Measurements from ENCODE around the gene NOC2L. TPM values are rescaled to one million over a fixed set of nuclear protein-coding genes. Genes with fewer than 3 reads are reported as not detected.

The NOC2L gene
- total RNA-seq, 1 donor from 2014 or later, result 73.9 TPM

GRCh38 chr1:943545-944340 lies 15.3 kb downstream of the NOC2L start:
- H3K4me3 ChIP-seq (ENCODE audit: low read depth, low read length), result no peak overlapping the region
- DNase-seq (ENCODE audit: low read depth), result no peak
- no peak for TF ChIP-seq CTCF (conservative IDR thresholded peaks at IDR 0.05; ENCODE audit: low read depth, low read length)

GRCh38 chr1:942864-943533 lies 16.1 kb downstream of the NOC2L start:
- no peak overlapping the region for H3K4me3 ChIP-seq (ENCODE audit: low read depth, low read length)
- DNase-seq (ENCODE audit: low read depth), result no peak
- no peak for TF ChIP-seq CTCF (conservative IDR thresholded peaks at IDR 0.05; ENCODE audit: low read depth, low read length)

GRCh38 chr1:942411-942821 lies 16.6 kb downstream of the NOC2L start:
- peak overlapping the region; percentile 40 for H3K4me3 ChIP-seq (ENCODE audit: low read depth, low read length)
- no peak for TF ChIP-seq CTCF (conservative IDR thresholded peaks at IDR 0.05; ENCODE audit: low read depth, low read length)
- DNase-seq (ENCODE audit: low read depth), result no peak

- DNase-seq (ENCODE audit: low read depth), result no peak
- H3K4me3 ChIP-seq (ENCODE audit: low read depth, low read length), result peak overlapping the region; percentile 40
- TF ChIP-seq CTCF (conservative IDR thresholded peaks at IDR 0.05; ENCODE audit: low read depth, low read length), result no peak
These were observed 17.3 kb downstream of the NOC2L start for GRCh38 chr1:941588-942383.

GRCh38 chr1:941015-941587 lies 18.0 kb downstream of the NOC2L start:
- TF ChIP-seq CTCF (conservative IDR thresholded peaks at IDR 0.05; ENCODE audit: low read depth, low read length), result no peak

GRCh38 chr1:940107-941014 lies 18.7 kb downstream of the NOC2L start:
- peak overlapping the region; percentile 39 for H3K4me3 ChIP-seq (ENCODE audit: low read depth, low read length)
- no peak for TF ChIP-seq CTCF (conservative IDR thresholded peaks at IDR 0.05; ENCODE audit: low read depth, low read length)
- no peak for DNase-seq (ENCODE audit: low read depth)

More at GRCh38 chr1:941015-941587, 18.0 kb downstream of the NOC2L start:
- no peak for DNase-seq (ENCODE audit: low read depth)
- H3K4me3 ChIP-seq (ENCODE audit: low read depth, low read length), result peak overlapping the region; percentile 40

Measured in epithelial cell of proximal tubule (primary cell).